ENCODE measurements around the gene NUDT7. TPM values are rescaled to one million over a fixed set of nuclear protein-coding genes. Genes with fewer than 3 reads are reported as not detected.

The NUDT7 gene
- total and polyA plus RNA-seq, 2 experiments from 2014 or later: 5.6 to 14.3 TPM

DNA sequence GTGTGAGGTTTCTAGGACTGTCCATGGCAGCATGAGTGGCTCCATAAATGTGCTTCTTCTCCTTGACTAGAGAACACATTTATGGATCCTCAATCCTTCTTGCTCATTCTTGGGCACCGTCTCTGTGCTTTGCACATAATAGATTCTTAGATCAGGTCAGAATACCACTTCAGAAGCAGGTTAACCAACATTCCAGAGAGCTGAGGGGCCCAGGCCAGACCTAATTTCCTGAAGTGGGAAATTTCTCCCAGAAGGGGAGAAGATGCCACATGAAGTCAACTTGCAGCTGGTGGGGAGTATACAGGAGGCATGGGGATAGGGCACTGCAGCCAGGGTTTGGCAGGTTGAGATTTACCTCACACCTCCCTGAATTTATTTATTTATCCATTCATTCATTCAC lies 41.7 kb downstream of the NUDT7 start:
- H4K20me1 ChIP-seq (replicated peaks; ENCODE audit: insufficient read depth): no peaks in the 10 kb centered on the region
- no peaks in the 10 kb centered on the region for H3K27me3 ChIP-seq (ENCODE audit: insufficient read depth)
- no peak overlapping the region for H3K4me2 ChIP-seq
- H3K36me3 ChIP-seq (ENCODE audit: insufficient read depth): no peaks in the 10 kb centered on the region
- H2AFZ ChIP-seq: no peak overlapping the region
- H3K27ac ChIP-seq (ENCODE audit: low read depth): no peak overlapping the region
- Mint-ChIP-seq H3K27ac (no peak overlapping the region), H3K9me3 (no peaks in the 10 kb centered on the region; the same call in 2 of the 3 replicates), H3K4me1 (no peaks in the 10 kb centered on the region), H3K36me3 (ENCODE audit: low read depth) (no peaks in the 10 kb centered on the region), H3K27me3 (ENCODE audit: insufficient read depth, low read depth, poor library complexity) (no peaks in the 10 kb centered on the region), H3K4me3 (no peak overlapping the region)
- peaks cover 5% of the 10 kb centered on the region; the same call in 1 of the 2 replicates for H3K9me2 ChIP-seq (ENCODE audit: insufficient read depth)
- ATAC-seq (no peak), DNase-seq (ENCODE audit: low spot score) (no peak)
- H3K4me3 ChIP-seq: no peak overlapping the region
- H3K79me2 ChIP-seq (replicated peaks; ENCODE audit: insufficient read depth): no peaks in the 10 kb centered on the region
- H3F3A ChIP-seq (replicated peaks; ENCODE audit: low read depth): no peaks in the 10 kb centered on the region
- TF ChIP-seq ZNF114 (CRISPR knock-in tag; IDR thresholded peaks at IDR 0.05) (no peak), EZH2phosphoT487 (IDR thresholded peaks at IDR 0.05; ENCODE audit: unreplicated experiment) (no peak), CREB1 (CRISPR knock-in tag; IDR thresholded peaks at IDR 0.05; ENCODE audit: low read depth) (no peak)
- TF ChIP-seq, protein P1, sequence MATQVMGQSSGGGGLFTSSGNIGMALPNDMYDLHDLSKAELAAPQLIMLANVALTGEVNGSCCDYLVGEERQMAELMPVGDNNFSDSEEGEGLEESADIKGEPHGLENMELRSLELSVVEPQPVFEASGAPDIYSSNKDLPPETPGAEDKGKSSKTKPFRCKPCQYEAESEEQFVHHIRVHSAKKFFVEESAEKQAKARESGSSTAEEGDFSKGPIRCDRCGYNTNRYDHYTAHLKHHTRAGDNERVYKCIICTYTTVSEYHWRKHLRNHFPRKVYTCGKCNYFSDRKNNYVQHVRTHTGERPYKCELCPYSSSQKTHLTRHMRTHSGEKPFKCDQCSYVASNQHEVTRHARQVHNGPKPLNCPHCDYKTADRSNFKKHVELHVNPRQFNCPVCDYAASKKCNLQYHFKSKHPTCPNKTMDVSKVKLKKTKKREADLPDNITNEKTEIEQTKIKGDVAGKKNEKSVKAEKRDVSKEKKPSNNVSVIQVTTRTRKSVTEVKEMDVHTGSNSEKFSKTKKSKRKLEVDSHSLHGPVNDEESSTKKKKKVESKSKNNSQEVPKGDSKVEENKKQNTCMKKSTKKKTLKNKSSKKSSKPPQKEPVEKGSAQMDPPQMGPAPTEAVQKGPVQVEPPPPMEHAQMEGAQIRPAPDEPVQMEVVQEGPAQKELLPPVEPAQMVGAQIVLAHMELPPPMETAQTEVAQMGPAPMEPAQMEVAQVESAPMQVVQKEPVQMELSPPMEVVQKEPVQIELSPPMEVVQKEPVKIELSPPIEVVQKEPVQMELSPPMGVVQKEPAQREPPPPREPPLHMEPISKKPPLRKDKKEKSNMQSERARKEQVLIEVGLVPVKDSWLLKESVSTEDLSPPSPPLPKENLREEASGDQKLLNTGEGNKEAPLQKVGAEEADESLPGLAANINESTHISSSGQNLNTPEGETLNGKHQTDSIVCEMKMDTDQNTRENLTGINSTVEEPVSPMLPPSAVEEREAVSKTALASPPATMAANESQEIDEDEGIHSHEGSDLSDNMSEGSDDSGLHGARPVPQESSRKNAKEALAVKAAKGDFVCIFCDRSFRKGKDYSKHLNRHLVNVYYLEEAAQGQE (IDR thresholded peaks at IDR 0.05; ENCODE audit: unreplicated experiment): no peak
- no peaks in the 10 kb centered on the region for H3K4me1 ChIP-seq (ENCODE audit: insufficient read depth)

- no peak overlapping the region for H3K27ac Mint-ChIP-seq
- no peak for DNase-seq (ENCODE audit: low spot score)
- ATAC-seq: no peak
- Histone ChIP-seq H3K4me3 (no peak overlapping the region), H3K27ac (ENCODE audit: low read depth) (no peak overlapping the region), H3K9me2 (ENCODE audit: insufficient read depth) (peaks cover 5% of the 10 kb centered on the region; the same call in 1 of the 2 replicates), H3K27me3 (ENCODE audit: insufficient read depth) (no peaks in the 10 kb centered on the region), H3K36me3 (ENCODE audit: insufficient read depth) (no peaks in the 10 kb centered on the region), H3F3A (replicated peaks; ENCODE audit: low read depth) (no peaks in the 10 kb centered on the region), H3K79me2 (replicated peaks; ENCODE audit: insufficient read depth) (no peaks in the 10 kb centered on the region), H4K20me1 (replicated peaks; ENCODE audit: insufficient read depth) (no peaks in the 10 kb centered on the region), H3K4me2 (no peak overlapping the region), H2AFZ (peak overlapping the region; percentile 63; the same call in 1 of the 2 replicates), H3K4me1 (ENCODE audit: insufficient read depth) (no peaks in the 10 kb centered on the region)
- H3K36me3 Mint-ChIP-seq (ENCODE audit: low read depth): no peaks in the 10 kb centered on the region
- no peaks in the 10 kb centered on the region for H3K4me1 Mint-ChIP-seq
- no peak overlapping the region for H3K4me3 Mint-ChIP-seq
- no peaks in the 10 kb centered on the region for H3K27me3 Mint-ChIP-seq (ENCODE audit: insufficient read depth, low read depth, poor library complexity)
- no peaks in the 10 kb centered on the region for H3K9me3 Mint-ChIP-seq
- TF ChIP-seq ETS1 (IDR thresholded peaks at IDR 0.05): no peak
- TF ChIP-seq, protein P2, sequence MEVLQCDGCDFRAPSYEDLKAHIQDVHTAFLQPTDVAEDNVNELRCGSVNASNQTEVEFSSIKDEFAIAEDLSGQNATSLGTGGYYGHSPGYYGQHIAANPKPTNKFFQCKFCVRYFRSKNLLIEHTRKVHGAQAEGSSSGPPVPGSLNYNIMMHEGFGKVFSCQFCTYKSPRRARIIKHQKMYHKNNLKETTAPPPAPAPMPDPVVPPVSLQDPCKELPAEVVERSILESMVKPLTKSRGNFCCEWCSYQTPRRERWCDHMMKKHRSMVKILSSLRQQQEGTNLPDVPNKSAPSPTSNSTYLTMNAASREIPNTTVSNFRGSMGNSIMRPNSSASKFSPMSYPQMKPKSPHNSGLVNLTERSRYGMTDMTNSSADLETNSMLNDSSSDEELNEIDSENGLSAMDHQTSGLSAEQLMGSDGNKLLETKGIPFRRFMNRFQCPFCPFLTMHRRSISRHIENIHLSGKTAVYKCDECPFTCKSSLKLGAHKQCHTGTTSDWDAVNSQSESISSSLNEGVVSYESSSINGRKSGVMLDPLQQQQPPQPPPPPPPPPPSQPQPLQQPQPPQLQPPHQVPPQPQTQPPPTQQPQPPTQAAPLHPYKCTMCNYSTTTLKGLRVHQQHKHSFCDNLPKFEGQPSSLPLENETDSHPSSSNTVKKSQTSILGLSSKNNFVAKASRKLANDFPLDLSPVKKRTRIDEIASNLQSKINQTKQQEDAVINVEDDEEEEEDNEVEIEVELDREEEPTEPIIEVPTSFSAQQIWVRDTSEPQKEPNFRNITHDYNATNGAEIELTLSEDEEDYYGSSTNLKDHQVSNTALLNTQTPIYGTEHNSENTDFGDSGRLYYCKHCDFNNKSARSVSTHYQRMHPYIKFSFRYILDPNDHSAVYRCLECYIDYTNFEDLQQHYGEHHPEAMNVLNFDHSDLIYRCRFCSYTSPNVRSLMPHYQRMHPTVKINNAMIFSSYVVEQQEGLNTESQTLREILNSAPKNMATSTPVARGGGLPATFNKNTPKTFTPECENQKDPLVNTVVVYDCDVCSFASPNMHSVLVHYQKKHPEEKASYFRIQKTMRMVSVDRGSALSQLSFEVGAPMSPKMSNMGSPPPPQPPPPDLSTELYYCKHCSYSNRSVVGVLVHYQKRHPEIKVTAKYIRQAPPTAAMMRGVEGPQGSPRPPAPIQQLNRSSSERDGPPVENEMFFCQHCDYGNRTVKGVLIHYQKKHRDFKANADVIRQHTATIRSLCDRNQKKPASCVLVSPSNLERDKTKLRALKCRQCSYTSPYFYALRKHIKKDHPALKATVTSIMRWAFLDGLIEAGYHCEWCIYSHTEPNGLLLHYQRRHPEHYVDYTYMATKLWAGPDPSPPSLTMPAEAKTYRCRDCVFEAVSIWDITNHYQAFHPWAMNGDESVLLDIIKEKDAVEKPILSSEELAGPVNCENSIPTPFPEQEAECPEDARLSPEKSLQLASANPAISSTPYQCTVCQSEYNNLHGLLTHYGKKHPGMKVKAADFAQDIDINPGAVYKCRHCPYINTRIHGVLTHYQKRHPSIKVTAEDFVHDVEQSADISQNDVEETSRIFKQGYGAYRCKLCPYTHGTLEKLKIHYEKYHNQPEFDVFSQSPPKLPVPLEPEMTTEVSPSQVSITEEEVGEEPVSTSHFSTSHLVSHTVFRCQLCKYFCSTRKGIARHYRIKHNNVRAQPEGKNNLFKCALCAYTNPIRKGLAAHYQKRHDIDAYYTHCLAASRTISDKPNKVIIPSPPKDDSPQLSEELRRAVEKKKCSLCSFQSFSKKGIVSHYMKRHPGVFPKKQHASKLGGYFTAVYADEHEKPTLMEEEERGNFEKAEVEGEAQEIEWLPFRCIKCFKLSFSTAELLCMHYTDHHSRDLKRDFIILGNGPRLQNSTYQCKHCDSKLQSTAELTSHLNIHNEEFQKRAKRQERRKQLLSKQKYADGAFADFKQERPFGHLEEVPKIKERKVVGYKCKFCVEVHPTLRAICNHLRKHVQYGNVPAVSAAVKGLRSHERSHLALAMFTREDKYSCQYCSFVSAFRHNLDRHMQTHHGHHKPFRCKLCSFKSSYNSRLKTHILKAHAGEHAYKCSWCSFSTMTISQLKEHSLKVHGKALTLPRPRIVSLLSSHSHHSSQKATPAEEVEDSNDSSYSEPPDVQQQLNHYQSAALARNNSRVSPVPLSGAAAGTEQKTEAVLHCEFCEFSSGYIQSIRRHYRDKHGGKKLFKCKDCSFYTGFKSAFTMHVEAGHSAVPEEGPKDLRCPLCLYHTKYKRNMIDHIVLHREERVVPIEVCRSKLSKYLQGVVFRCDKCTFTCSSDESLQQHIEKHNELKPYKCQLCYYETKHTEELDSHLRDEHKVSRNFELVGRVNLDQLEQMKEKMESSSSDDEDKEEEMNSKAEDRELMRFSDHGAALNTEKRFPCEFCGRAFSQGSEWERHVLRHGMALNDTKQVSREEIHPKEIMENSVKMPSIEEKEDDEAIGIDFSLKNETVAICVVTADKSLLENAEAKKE (CRISPR knock-in tag; IDR thresholded peaks at IDR 0.05): no peak
- TF ChIP-seq NANOG (IDR thresholded peaks at IDR 0.05; ENCODE audit: borderline replicate concordance): no peak
- TF ChIP-seq, protein P3, sequence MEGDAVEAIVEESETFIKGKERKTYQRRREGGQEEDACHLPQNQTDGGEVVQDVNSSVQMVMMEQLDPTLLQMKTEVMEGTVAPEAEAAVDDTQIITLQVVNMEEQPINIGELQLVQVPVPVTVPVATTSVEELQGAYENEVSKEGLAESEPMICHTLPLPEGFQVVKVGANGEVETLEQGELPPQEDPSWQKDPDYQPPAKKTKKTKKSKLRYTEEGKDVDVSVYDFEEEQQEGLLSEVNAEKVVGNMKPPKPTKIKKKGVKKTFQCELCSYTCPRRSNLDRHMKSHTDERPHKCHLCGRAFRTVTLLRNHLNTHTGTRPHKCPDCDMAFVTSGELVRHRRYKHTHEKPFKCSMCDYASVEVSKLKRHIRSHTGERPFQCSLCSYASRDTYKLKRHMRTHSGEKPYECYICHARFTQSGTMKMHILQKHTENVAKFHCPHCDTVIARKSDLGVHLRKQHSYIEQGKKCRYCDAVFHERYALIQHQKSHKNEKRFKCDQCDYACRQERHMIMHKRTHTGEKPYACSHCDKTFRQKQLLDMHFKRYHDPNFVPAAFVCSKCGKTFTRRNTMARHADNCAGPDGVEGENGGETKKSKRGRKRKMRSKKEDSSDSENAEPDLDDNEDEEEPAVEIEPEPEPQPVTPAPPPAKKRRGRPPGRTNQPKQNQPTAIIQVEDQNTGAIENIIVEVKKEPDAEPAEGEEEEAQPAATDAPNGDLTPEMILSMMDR (conservative IDR thresholded peaks at IDR 0.05; ENCODE audit: low read depth in 2 of 2): no peak
- no peak for TF ChIP-seq JUNB (IDR thresholded peaks at IDR 0.05; ENCODE audit: unreplicated experiment)
- TF ChIP-seq STAT1 (IDR thresholded peaks at IDR 0.05; ENCODE audit: unreplicated experiment): no peak
- TF ChIP-seq CREB1 (CRISPR knock-in tag; IDR thresholded peaks at IDR 0.05; ENCODE audit: low read depth): no peak
Measured at GRCh38 chr16:77767211-77767610, 44.9 kb downstream of the NUDT7 start.
